Measurements from ENCODE around the gene ORM2.
A peak's percentile ranks its signal among the peaks of the same experiment; 100 is the strongest.

DNA sequence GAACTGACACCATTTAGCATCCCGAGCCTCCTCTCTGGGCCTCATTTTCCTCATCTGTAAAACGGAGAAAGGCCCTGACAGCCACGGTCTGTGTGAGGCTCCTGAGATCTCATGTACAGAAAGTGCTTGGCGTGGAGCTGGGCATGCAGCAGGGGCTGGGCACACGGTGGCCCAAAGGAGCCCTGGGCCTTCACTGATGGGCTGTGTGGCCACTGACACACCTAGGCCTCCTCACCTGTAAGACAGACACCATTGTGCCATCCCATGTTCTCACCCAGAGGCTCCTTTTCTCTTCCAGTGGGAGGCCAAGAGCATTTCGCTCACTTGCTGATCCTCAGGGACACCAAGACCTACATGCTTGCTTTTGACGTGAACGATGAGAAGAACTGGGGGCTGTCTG, 5.2 kb upstream of the ORM2 start:
- peak; percentile 67 for TF ChIP-seq POLR2A (IDR thresholded peaks at IDR 0.05)
- TF ChIP-seq, protein P1, sequence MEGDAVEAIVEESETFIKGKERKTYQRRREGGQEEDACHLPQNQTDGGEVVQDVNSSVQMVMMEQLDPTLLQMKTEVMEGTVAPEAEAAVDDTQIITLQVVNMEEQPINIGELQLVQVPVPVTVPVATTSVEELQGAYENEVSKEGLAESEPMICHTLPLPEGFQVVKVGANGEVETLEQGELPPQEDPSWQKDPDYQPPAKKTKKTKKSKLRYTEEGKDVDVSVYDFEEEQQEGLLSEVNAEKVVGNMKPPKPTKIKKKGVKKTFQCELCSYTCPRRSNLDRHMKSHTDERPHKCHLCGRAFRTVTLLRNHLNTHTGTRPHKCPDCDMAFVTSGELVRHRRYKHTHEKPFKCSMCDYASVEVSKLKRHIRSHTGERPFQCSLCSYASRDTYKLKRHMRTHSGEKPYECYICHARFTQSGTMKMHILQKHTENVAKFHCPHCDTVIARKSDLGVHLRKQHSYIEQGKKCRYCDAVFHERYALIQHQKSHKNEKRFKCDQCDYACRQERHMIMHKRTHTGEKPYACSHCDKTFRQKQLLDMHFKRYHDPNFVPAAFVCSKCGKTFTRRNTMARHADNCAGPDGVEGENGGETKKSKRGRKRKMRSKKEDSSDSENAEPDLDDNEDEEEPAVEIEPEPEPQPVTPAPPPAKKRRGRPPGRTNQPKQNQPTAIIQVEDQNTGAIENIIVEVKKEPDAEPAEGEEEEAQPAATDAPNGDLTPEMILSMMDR (IDR thresholded peaks at IDR 0.05) = no peak
